ENCODE measurements around the gene P2RY14. TPM values are rescaled to one million over a fixed set of nuclear protein-coding genes. Genes with fewer than 3 reads are reported as not detected.

P2RY14 gene
- polyA plus RNA-seq, 1 donor (not counting 4 experiments of a cell fraction or from before 2014, with no cell fraction given): not detected

- H3K4me1 ChIP-seq (ENCODE audit: control insufficient read depth, extremely low read depth, insufficient read depth, low read length): peaks cover 13% of the 10 kb centered on the region
- H3K27me3 ChIP-seq (ENCODE audit: control insufficient read depth, extremely low read depth, insufficient read depth, low read length): no peaks in the 10 kb centered on the region
- no peak overlapping the region for H3K4me2 ChIP-seq (ENCODE audit: control insufficient read depth, extremely low read depth, insufficient read depth, low read depth, low read length)
- H3K27ac ChIP-seq (ENCODE audit: control insufficient read depth, insufficient read depth, low read length): no peak overlapping the region
- H2AFZ ChIP-seq (ENCODE audit: control insufficient read depth, low read length): no peak overlapping the region
- FAIRE-seq (no peak), DNase-seq (ENCODE audit: low read depth, low spot score) (no peak)
- no peak overlapping the region for H3K9ac ChIP-seq (ENCODE audit: control insufficient read depth, extremely low read depth, insufficient read depth, low read length)
- H3K9me1 ChIP-seq (ENCODE audit: control insufficient read depth, extremely low read depth, insufficient read depth, low read length): no peaks in the 10 kb centered on the region
- H3K36me3 ChIP-seq (ENCODE audit: control insufficient read depth in 2 of 2, extremely low read depth in 1 of 2, insufficient read depth in 2 of 2, low read length in 2 of 2): peaks cover 32% of the 10 kb centered on the region in 2 experiments
- H4K20me1 ChIP-seq (ENCODE audit: control insufficient read depth, extremely low read depth, insufficient read depth, low read length): no peaks in the 10 kb centered on the region
- H3K79me2 ChIP-seq (ENCODE audit: control insufficient read depth, insufficient read depth, low read length): peaks cover 38% of the 10 kb centered on the region
- H3K4me3 ChIP-seq (ENCODE audit: control insufficient read depth in 2 of 3, extremely low read depth in 1 of 3, insufficient read depth in 2 of 3, low read depth in 1 of 3, low read length in 3 of 3): no peak overlapping the region
- H3K9me3 ChIP-seq (ENCODE audit: control insufficient read depth, low read depth, low read length): no peaks in the 10 kb centered on the region
- dilution Hi-C loops (cut with MboI; ENCODE audit: extremely low pct_ligation_motif_present, low sequenced_read_pairs): no loop called here
- no peak for TF ChIP-seq CTCF (optimal IDR thresholded peaks at IDR 0.05 in 1 of 3, IDR thresholded peaks at IDR 0.05 in 1 of 3, conservative IDR thresholded peaks at IDR 0.05 in 1 of 3; ENCODE audit: extremely low read depth in 1 of 3, insufficient read depth in 2 of 3, low read length in 3 of 3)
- no peak for TF ChIP-seq EZH2 (IDR thresholded peaks at IDR 0.05; ENCODE audit: low read length)
Measured at GRCh38 chr3:151297429-151297828, 19.1 kb upstream of the P2RY14 start.

- no peak for DNase-seq (ENCODE audit: low read depth, low spot score)
- Histone ChIP-seq H4K20me1 (ENCODE audit: control insufficient read depth, extremely low read depth, insufficient read depth, low read length) (no peaks in the 10 kb centered on the region), H3K9me3 (ENCODE audit: control insufficient read depth, low read depth, low read length) (no peaks in the 10 kb centered on the region), H3K4me2 (ENCODE audit: control insufficient read depth, extremely low read depth, insufficient read depth, low read depth, low read length) (no peak overlapping the region), H3K36me3 (ENCODE audit: control insufficient read depth in 2 of 2, extremely low read depth in 1 of 2, insufficient read depth in 2 of 2, low read length in 2 of 2) (peaks cover 32% of the 10 kb centered on the region in 2 experiments), H3K9ac (ENCODE audit: control insufficient read depth, extremely low read depth, insufficient read depth, low read length) (no peak overlapping the region), H3K9me1 (ENCODE audit: control insufficient read depth, extremely low read depth, insufficient read depth, low read length) (no peaks in the 10 kb centered on the region), H3K4me1 (ENCODE audit: control insufficient read depth, extremely low read depth, insufficient read depth, low read length) (peaks cover 1% of the 10 kb centered on the region), H2AFZ (ENCODE audit: control insufficient read depth, low read length) (no peak overlapping the region), H3K79me2 (ENCODE audit: control insufficient read depth, insufficient read depth, low read length) (peaks cover 31% of the 10 kb centered on the region), H3K4me3 (ENCODE audit: control insufficient read depth in 2 of 3, extremely low read depth in 1 of 3, insufficient read depth in 2 of 3, low read depth in 1 of 3, low read length in 3 of 3) (no peak overlapping the region), H3K27me3 (ENCODE audit: control insufficient read depth, extremely low read depth, insufficient read depth, low read length) (no peaks in the 10 kb centered on the region), H3K27ac (ENCODE audit: control insufficient read depth, insufficient read depth, low read length) (no peak overlapping the region)
- dilution Hi-C loops (cut with MboI; ENCODE audit: extremely low pct_ligation_motif_present, low sequenced_read_pairs): no loop called here
- no peak for TF ChIP-seq CTCF (optimal IDR thresholded peaks at IDR 0.05 in 1 of 3, IDR thresholded peaks at IDR 0.05 in 1 of 3, conservative IDR thresholded peaks at IDR 0.05 in 1 of 3; ENCODE audit: extremely low read depth in 1 of 3, insufficient read depth in 2 of 3, low read length in 3 of 3)
- TF ChIP-seq EZH2 (IDR thresholded peaks at IDR 0.05; ENCODE audit: low read length): no peak
- no peak for FAIRE-seq
Measured at GRCh38 chr3:151296226-151296625, 17.9 kb upstream of the P2RY14 start.
